Measurements from ENCODE around the gene MST1.

Gene MST1

GRCh38 chr3:49673715-49674496 lies 15.4 kb downstream of the MST1 start, which contains the start of gene APEH:
Gene APEH (plus strand): TSS chr3:49674351. CDS start chr3:49674402, 51 bp downstream.
- Histone ChIP-seq H3K27me3 (replicated peaks; ENCODE audit: control insufficient read depth, insufficient read depth, low read length) (no peaks in the 10 kb centered on the region), H3K36me3 (ENCODE audit: control insufficient read depth, insufficient read depth, low read length) (peaks cover 28% of the 10 kb centered on the region), H3K4me3 (replicated peaks; ENCODE audit: low read depth, low read length) (peak within 1 kb of the TSS; percentile 89)
- peak; percentile 99 for DNase-seq (ENCODE audit: extremely low read depth, insufficient read length)
- no peak for TF ChIP-seq CTCF (IDR thresholded peaks at IDR 0.05; ENCODE audit: insufficient read depth, low read length, poor library complexity, severe bottlenecking)

DNA sequence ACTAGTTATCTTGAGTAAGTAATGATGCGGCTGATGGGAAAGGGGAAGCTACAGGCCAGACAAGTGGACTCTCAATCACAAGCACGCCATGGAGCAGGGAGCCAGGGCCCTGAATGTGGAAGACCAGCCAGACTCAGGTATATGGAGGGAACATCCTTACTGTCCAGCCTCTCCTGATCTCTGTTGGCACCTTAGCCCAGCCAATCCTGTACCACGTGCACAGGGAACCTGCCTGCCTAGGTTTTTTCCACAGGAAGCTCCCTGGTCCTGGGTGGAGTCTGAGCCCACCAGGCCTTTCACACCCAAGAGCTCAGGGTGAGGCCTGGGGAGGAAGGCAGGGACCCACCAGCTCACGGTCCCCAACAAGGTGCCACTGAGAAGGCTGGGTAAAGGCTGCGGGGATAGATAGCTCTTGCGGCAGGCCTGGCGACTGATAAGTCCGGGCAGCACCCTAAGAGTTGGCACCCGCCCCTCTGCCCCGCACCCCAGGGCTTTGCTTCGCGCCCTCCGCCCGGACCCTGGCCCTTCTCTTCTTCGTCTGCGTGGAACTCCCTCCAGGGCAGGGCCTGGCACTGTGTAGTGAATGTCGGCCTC lies 16.1 kb downstream of the MST1 start:
- no peak for TF ChIP-seq CTCF (IDR thresholded peaks at IDR 0.05; ENCODE audit: insufficient read depth, low read length, poor library complexity, severe bottlenecking)
- no peak for DNase-seq (ENCODE audit: extremely low read depth, insufficient read length)
- Histone ChIP-seq H3K36me3 (ENCODE audit: control insufficient read depth, insufficient read depth, low read length) (peaks cover 22% of the 10 kb centered on the region), H3K4me3 (replicated peaks; ENCODE audit: low read depth, low read length) (peak overlapping the region; percentile 89), H3K27me3 (replicated peaks; ENCODE audit: control insufficient read depth, insufficient read depth, low read length) (no peaks in the 10 kb centered on the region)

GRCh38 chr3:49671291-49672288 lies 17.7 kb downstream of the MST1 start:
- TF ChIP-seq CTCF (IDR thresholded peaks at IDR 0.05; ENCODE audit: insufficient read depth, low read length, poor library complexity, severe bottlenecking) = peak; percentile 84
- H3K36me3 ChIP-seq (ENCODE audit: control insufficient read depth, insufficient read depth, low read length) = peaks cover 8% of the 10 kb centered on the region
- no peaks in the 10 kb centered on the region for H3K27me3 ChIP-seq (replicated peaks; ENCODE audit: control insufficient read depth, insufficient read depth, low read length)
- DNase-seq (ENCODE audit: extremely low read depth, insufficient read length) = peak; percentile 53
- no peak overlapping the region for H3K4me3 ChIP-seq (replicated peaks; ENCODE audit: low read depth, low read length)

DNA sequence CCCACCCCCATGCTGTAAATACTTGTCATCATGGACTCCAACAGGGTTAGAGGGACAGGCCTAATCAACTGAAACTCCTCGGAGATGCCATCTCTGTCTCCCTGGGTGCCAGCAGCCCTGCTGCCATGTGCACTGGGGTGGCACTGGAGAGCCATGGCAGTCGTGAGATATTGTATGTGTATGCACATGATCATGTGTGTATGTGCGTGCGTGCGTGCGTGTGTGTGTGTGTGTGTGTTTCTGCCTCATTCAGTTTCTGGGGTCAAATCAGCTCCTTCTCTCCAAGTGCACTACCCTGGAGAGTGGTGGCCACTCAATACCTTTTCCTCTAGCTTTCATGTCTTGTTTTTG lies 18.4 kb downstream of the MST1 start:
- Histone ChIP-seq H3K4me3 (replicated peaks; ENCODE audit: low read depth, low read length) (no peak overlapping the region), H3K36me3 (ENCODE audit: control insufficient read depth, insufficient read depth, low read length) (peaks cover 3% of the 10 kb centered on the region; the same call in 1 of the 2 replicates), H3K27me3 (replicated peaks; ENCODE audit: control insufficient read depth, insufficient read depth, low read length) (no peaks in the 10 kb centered on the region)
- TF ChIP-seq CTCF (IDR thresholded peaks at IDR 0.05; ENCODE audit: insufficient read depth, low read length, poor library complexity, severe bottlenecking) = no peak
- DNase-seq (ENCODE audit: extremely low read depth, insufficient read length) = no peak

DNA sequence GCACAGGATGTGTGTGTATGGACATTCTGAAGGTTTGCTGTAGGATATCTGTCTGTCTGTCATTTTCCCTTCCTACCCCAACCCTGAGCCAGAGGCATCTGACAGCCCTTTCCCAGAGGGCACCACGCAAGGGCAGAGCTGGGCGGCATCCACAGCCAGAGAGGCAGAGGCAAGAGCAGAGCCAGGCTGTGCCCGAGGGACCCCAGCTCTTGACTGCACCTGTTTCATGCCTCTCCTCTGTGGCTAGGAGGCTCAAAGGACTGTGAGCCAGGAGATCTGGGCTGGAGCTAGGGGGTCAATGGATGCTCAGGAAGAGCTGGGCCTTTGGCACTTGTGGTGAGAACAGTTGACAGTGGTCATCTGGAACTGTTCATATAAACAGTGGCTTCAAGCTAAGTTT lies 19.9 kb downstream of the MST1 start:
- TF ChIP-seq CTCF (IDR thresholded peaks at IDR 0.05; ENCODE audit: insufficient read depth, low read length, poor library complexity, severe bottlenecking) = no peak
- Histone ChIP-seq H3K27me3 (replicated peaks; ENCODE audit: control insufficient read depth, insufficient read depth, low read length) (no peaks in the 10 kb centered on the region), H3K4me3 (replicated peaks; ENCODE audit: low read depth, low read length) (no peak overlapping the region), H3K36me3 (ENCODE audit: control insufficient read depth, insufficient read depth, low read length) (no peaks in the 10 kb centered on the region)
- DNase-seq (ENCODE audit: extremely low read depth, insufficient read length) = no peak

Data from GM06990 (cell line).